Measurements from ENCODE around the gene UBALD1. TPM values are rescaled to one million over a fixed set of nuclear protein-coding genes. Genes with fewer than 3 reads are reported as not detected.
"Not testable (repeated sequence)": the region's sequence is repeated elsewhere in the genome, so short reads cannot be mapped to it uniquely, and the experiment has no call there.

Gene UBALD1
- total and polyA plus RNA-seq, 9 donors, result 0.43 to 39.5 (median 21.4) TPM

GRCh38 chr16:4651827-4652226 lies 37.1 kb upstream of the UBALD1 start:
- TF ChIP-seq CTCF (IDR thresholded peaks at IDR 0.05) (no peak), EP300 (IDR thresholded peaks at IDR 0.05) (no peak), POLR2A (IDR thresholded peaks at IDR 0.05) (no peak)
- no peaks in the 10 kb centered on the region for H3K36me3 ChIP-seq
- H3K9me3 ChIP-seq, result no peaks in the 10 kb centered on the region
- intact Hi-C loops (cut with DNase I), result no loop called here
- WGBS, 3 donors, result 89 to 94% (median 92%) methylated on average over 13 of the region's 13 CpGs
- no peaks in the 10 kb centered on the region for H3K27me3 ChIP-seq
- H3K27ac ChIP-seq, result no peak overlapping the region
- H3K4me1 ChIP-seq (ENCODE audit: insufficient read depth), result no peaks in the 10 kb centered on the region
- no peak overlapping the region for H3K4me3 ChIP-seq
- no peak for DNase-seq

- H3K4me3 ChIP-seq; H3K4me1 ChIP-seq (ENCODE audit: insufficient read depth); H3K27ac ChIP-seq; H3K27me3 ChIP-seq; intact Hi-C loops (cut with DNase I); H3K36me3 ChIP-seq; H3K9me3 ChIP-seq: not testable (repeated sequence)
- TF ChIP-seq CTCF (IDR thresholded peaks at IDR 0.05), result peak in 1 of 3 donors; percentile 20
- WGBS, 3 donors, result 87% methylated on average over 15 of the region's 15 CpGs
- DNase-seq, result peak in 3 of 5 donors; percentile 45 to 66 (median 53)
These were observed 35.9 kb upstream of the UBALD1 start for GRCh38 chr16:4650443-4651074.

GRCh38 chr16:4649744-4650442 lies 35.2 kb upstream of the UBALD1 start:
- Histone ChIP-seq H3K27me3 (no peaks in the 10 kb centered on the region), H3K4me3 (no peak overlapping the region), H3K36me3 (no peaks in the 10 kb centered on the region), H3K9me3 (no peaks in the 10 kb centered on the region), H3K27ac (no peak overlapping the region), H3K4me1 (ENCODE audit: insufficient read depth) (no peaks in the 10 kb centered on the region)
- intact Hi-C loops (cut with DNase I), result no loop called here
- DNase-seq, result no peak
- WGBS, 3 donors, result 93% methylated on average over 25 of the region's 25 CpGs
- TF ChIP-seq POLR2A (IDR thresholded peaks at IDR 0.05), result no peak
- no peak for TF ChIP-seq EP300 (IDR thresholded peaks at IDR 0.05)
- TF ChIP-seq CTCF (IDR thresholded peaks at IDR 0.05), result no peak

GRCh38 chr16:4648917-4649316 lies 34.2 kb upstream of the UBALD1 start:
- DNase-seq, result no peak
- H3K27me3 ChIP-seq, result no peaks in the 10 kb centered on the region
- no peak for TF ChIP-seq EP300 (IDR thresholded peaks at IDR 0.05)
- no peak for TF ChIP-seq POLR2A (IDR thresholded peaks at IDR 0.05)
- TF ChIP-seq CTCF (IDR thresholded peaks at IDR 0.05), result no peak
- intact Hi-C loops (cut with DNase I), result no loop called here
- no peaks in the 10 kb centered on the region for H3K36me3 ChIP-seq
- H3K27ac ChIP-seq, result no peak overlapping the region
- no peaks in the 10 kb centered on the region for H3K4me1 ChIP-seq (ENCODE audit: insufficient read depth)
- no peak overlapping the region for H3K4me3 ChIP-seq
- H3K9me3 ChIP-seq, result no peaks in the 10 kb centered on the region
- 94 to 95% (median 94%) methylated on average over 13 of the region's 13 CpGs for WGBS, 3 donors
